Measurements from ENCODE around the gene RNF214. TPM values are rescaled to one million over a fixed set of nuclear protein-coding genes. Genes with fewer than 3 reads are reported as not detected.
"Not testable (repeated sequence)": the region's sequence is repeated elsewhere in the genome, so short reads cannot be mapped to it uniquely, and the experiment has no call there.

Gene RNF214
- polyA plus RNA-seq, 1 donor (not counting 4 experiments of a cell fraction or from before 2014, with no cell fraction given), result 11.8 TPM

GRCh38 chr11:117271208-117271607 lies 38.7 kb downstream of the RNF214 start:
- Histone ChIP-seq H3K9me3 (ENCODE audit: control insufficient read depth, low read depth, low read length) (peaks cover 2% of the 10 kb centered on the region), H3K79me2 (ENCODE audit: control insufficient read depth, insufficient read depth, low read length) (no peaks in the 10 kb centered on the region), H3K36me3 (ENCODE audit: control insufficient read depth in 2 of 2, extremely low read depth in 1 of 2, insufficient read depth in 2 of 2, low read length in 2 of 2) (peaks cover 2 to 6% of the 10 kb centered on the region in 2 experiments), H3K4me2 (ENCODE audit: control insufficient read depth, extremely low read depth, insufficient read depth, low read depth, low read length) (no peak overlapping the region), H3K27ac (ENCODE audit: control insufficient read depth, insufficient read depth, low read length) (no peak overlapping the region), H3K4me1 (ENCODE audit: control insufficient read depth, extremely low read depth, insufficient read depth, low read length) (no peaks in the 10 kb centered on the region), H3K4me3 (ENCODE audit: control insufficient read depth in 2 of 3, extremely low read depth in 1 of 3, insufficient read depth in 2 of 3, low read depth in 1 of 3, low read length in 3 of 3) (no peak overlapping the region), H4K20me1 (ENCODE audit: control insufficient read depth, extremely low read depth, insufficient read depth, low read length) (no peaks in the 10 kb centered on the region), H3K9ac (ENCODE audit: control insufficient read depth, extremely low read depth, insufficient read depth, low read length) (no peak overlapping the region), H2AFZ (ENCODE audit: control insufficient read depth, low read length) (no peak overlapping the region), H3K9me1 (ENCODE audit: control insufficient read depth, extremely low read depth, insufficient read depth, low read length) (no peaks in the 10 kb centered on the region), H3K27me3 (ENCODE audit: control insufficient read depth, extremely low read depth, insufficient read depth, low read length) (no peaks in the 10 kb centered on the region)
- FAIRE-seq (no peak), DNase-seq (ENCODE audit: low read depth, low spot score) (no peak)
- TF ChIP-seq EZH2 (IDR thresholded peaks at IDR 0.05; ENCODE audit: low read length), result no peak
- TF ChIP-seq CTCF (optimal IDR thresholded peaks at IDR 0.05 in 1 of 3, IDR thresholded peaks at IDR 0.05 in 1 of 3, conservative IDR thresholded peaks at IDR 0.05 in 1 of 3; ENCODE audit: extremely low read depth in 1 of 3, insufficient read depth in 2 of 3, low read length in 3 of 3), result no peak
- dilution Hi-C loops (cut with MboI; ENCODE audit: extremely low pct_ligation_motif_present, low sequenced_read_pairs), result no loop called here

GRCh38 chr11:117272175-117272574 lies 39.7 kb downstream of the RNF214 start:
- H3K27ac ChIP-seq (ENCODE audit: control insufficient read depth, insufficient read depth, low read length); H3K27me3 ChIP-seq (ENCODE audit: control insufficient read depth, extremely low read depth, insufficient read depth, low read length); H3K36me3 ChIP-seq (ENCODE audit: control insufficient read depth in 2 of 2, extremely low read depth in 1 of 2, insufficient read depth in 2 of 2, low read length in 2 of 2); FAIRE-seq; H3K4me1 ChIP-seq (ENCODE audit: control insufficient read depth, extremely low read depth, insufficient read depth, low read length); H3K9me1 ChIP-seq (ENCODE audit: control insufficient read depth, extremely low read depth, insufficient read depth, low read length); H3K4me2 ChIP-seq (ENCODE audit: control insufficient read depth, extremely low read depth, insufficient read depth, low read depth, low read length); H4K20me1 ChIP-seq (ENCODE audit: control insufficient read depth, extremely low read depth, insufficient read depth, low read length); dilution Hi-C loops (cut with MboI; ENCODE audit: extremely low pct_ligation_motif_present, low sequenced_read_pairs); H3K9me3 ChIP-seq (ENCODE audit: control insufficient read depth, low read depth, low read length); H3K79me2 ChIP-seq (ENCODE audit: control insufficient read depth, insufficient read depth, low read length); DNase-seq (ENCODE audit: low read depth, low spot score); H2AFZ ChIP-seq (ENCODE audit: control insufficient read depth, low read length); H3K9ac ChIP-seq (ENCODE audit: control insufficient read depth, extremely low read depth, insufficient read depth, low read length); H3K4me3 ChIP-seq (ENCODE audit: control insufficient read depth in 2 of 3, extremely low read depth in 1 of 3, insufficient read depth in 2 of 3, low read depth in 1 of 3, low read length in 3 of 3): not testable (repeated sequence)

GRCh38 chr11:117273550-117274289 lies 41.2 kb downstream of the RNF214 start:
- Histone ChIP-seq H3K27me3 (ENCODE audit: control insufficient read depth, extremely low read depth, insufficient read depth, low read length) (no peaks in the 10 kb centered on the region), H3K9me3 (ENCODE audit: control insufficient read depth, low read depth, low read length) (peaks cover 2% of the 10 kb centered on the region), H3K9me1 (ENCODE audit: control insufficient read depth, extremely low read depth, insufficient read depth, low read length) (no peaks in the 10 kb centered on the region), H2AFZ (ENCODE audit: control insufficient read depth, low read length) (no peak overlapping the region), H3K9ac (ENCODE audit: control insufficient read depth, extremely low read depth, insufficient read depth, low read length) (no peak overlapping the region), H3K79me2 (ENCODE audit: control insufficient read depth, insufficient read depth, low read length) (no peaks in the 10 kb centered on the region), H4K20me1 (ENCODE audit: control insufficient read depth, extremely low read depth, insufficient read depth, low read length) (no peaks in the 10 kb centered on the region), H3K27ac (ENCODE audit: control insufficient read depth, insufficient read depth, low read length) (no peak overlapping the region), H3K4me1 (ENCODE audit: control insufficient read depth, extremely low read depth, insufficient read depth, low read length) (no peaks in the 10 kb centered on the region), H3K36me3 (ENCODE audit: control insufficient read depth in 2 of 2, extremely low read depth in 1 of 2, insufficient read depth in 2 of 2, low read length in 2 of 2) (peaks cover 2 to 6% of the 10 kb centered on the region in 2 experiments), H3K4me3 (ENCODE audit: control insufficient read depth in 2 of 3, extremely low read depth in 1 of 3, insufficient read depth in 2 of 3, low read depth in 1 of 3, low read length in 3 of 3) (no peak overlapping the region), H3K4me2 (ENCODE audit: control insufficient read depth, extremely low read depth, insufficient read depth, low read depth, low read length) (no peak overlapping the region)
- no peak for FAIRE-seq
- DNase-seq (ENCODE audit: low read depth, low spot score), result no peak
- TF ChIP-seq EZH2 (IDR thresholded peaks at IDR 0.05; ENCODE audit: low read length) (no peak), CTCF (optimal IDR thresholded peaks at IDR 0.05 in 1 of 3, IDR thresholded peaks at IDR 0.05 in 1 of 3, conservative IDR thresholded peaks at IDR 0.05 in 1 of 3; ENCODE audit: extremely low read depth in 1 of 3, insufficient read depth in 2 of 3, low read length in 3 of 3) (no peak)
- dilution Hi-C loops (cut with MboI; ENCODE audit: extremely low pct_ligation_motif_present, low sequenced_read_pairs), result no loop called here

Data from keratinocyte (primary cell).